PFSK-1 (cell line): Measurements from ENCODE around the gene MRFAP1.

Experiments used
- FOXP2 ChIP-seq: optimal IDR thresholded peaks from 2 replicates; pipeline ENCODE3; 2011; ENCODE audit warnings: borderline replicate concordance, control low read depth, inconsistent platforms; ENCODE audit not compliant: insufficient read depth; ENCODE audit errors: extremely low read length, extremely low read depth
- POLR2AphosphoS5 ChIP-seq: IDR thresholded peaks from 2 replicates; pipeline ENCODE4 v1.6.1; 2012; ENCODE audit warnings: low read depth, mild to moderate bottlenecking, control low read depth, low read length, moderate library complexity
- SIN3A ChIP-seq: IDR thresholded peaks from 2 replicates; pipeline ENCODE4 v1.6.1; 2012; ENCODE audit warnings: mild to moderate bottlenecking, low read length, moderate library complexity, borderline replicate concordance; ENCODE audit not compliant: insufficient read depth
- TAF1 ChIP-seq: IDR thresholded peaks from 2 replicates; pipeline ENCODE4 v1.6.1; 2012; ENCODE audit warnings: low read length, control low read depth, borderline replicate concordance; ENCODE audit not compliant: insufficient read depth
- TF ChIP-seq, protein P1 (sequence below), 2 experiments: IDR thresholded peaks; 2 replicates each; pipeline versions ENCODE4 v1.6.1 to v1.8.0; 2011 to 2012; ENCODE audit warnings: low read depth in 2 of 2, low read length in 2 of 2, control low read depth in 1 of 2, inconsistent platforms in 1 of 2, mild to moderate bottlenecking in 1 of 2, moderate library complexity in 1 of 2; ENCODE audit not compliant: insufficient read depth in 1 of 2

DNA sequence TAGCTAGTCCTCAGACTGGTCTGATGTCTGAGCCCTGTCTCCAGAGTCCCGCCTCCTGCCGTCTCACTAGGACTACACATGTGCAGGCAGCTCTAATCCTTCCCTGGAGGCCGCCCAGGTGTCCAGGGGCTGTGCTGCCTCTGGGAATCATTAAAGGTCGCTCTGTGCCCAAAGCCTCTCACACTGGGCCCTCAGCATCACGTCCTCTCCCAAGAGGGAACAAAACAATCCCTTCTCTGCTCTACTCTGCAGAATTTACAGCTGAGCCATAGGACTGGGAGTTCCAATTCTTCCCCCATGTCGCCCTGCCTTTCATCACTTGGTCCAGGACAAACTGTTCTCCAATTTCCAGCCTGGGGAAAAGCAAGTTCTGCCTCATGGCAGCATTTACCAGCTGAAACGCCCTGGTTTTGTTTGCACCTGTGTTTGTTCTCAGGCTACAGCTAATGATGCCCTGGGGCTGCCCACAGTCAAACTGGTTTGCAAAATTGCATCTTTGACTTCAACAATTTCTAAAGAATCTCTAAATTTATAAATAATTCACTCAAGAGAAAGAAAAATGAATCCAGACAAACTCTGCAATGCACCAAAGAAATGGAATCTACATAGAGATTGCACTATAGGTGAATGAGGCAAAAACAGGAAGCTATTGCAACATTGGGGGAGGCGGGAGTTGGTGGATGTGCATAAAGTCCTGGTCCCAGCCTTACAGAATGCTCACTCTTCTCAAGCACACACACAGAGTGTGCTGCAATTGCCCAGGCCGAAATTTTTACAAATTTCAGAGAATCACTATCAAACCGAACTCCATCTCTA, 7.2 kb upstream of the MRFAP1 start:
- TF ChIP-seq TAF1: no peak
- peak; percentile 35; the same call in 1 of the 2 replicates for TF ChIP-seq POLR2AphosphoS5
- TF ChIP-seq, protein P1, sequence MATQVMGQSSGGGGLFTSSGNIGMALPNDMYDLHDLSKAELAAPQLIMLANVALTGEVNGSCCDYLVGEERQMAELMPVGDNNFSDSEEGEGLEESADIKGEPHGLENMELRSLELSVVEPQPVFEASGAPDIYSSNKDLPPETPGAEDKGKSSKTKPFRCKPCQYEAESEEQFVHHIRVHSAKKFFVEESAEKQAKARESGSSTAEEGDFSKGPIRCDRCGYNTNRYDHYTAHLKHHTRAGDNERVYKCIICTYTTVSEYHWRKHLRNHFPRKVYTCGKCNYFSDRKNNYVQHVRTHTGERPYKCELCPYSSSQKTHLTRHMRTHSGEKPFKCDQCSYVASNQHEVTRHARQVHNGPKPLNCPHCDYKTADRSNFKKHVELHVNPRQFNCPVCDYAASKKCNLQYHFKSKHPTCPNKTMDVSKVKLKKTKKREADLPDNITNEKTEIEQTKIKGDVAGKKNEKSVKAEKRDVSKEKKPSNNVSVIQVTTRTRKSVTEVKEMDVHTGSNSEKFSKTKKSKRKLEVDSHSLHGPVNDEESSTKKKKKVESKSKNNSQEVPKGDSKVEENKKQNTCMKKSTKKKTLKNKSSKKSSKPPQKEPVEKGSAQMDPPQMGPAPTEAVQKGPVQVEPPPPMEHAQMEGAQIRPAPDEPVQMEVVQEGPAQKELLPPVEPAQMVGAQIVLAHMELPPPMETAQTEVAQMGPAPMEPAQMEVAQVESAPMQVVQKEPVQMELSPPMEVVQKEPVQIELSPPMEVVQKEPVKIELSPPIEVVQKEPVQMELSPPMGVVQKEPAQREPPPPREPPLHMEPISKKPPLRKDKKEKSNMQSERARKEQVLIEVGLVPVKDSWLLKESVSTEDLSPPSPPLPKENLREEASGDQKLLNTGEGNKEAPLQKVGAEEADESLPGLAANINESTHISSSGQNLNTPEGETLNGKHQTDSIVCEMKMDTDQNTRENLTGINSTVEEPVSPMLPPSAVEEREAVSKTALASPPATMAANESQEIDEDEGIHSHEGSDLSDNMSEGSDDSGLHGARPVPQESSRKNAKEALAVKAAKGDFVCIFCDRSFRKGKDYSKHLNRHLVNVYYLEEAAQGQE (IDR thresholded peaks at IDR 0.05; ENCODE audit: insufficient read depth in 1 of 2, low read depth in 2 of 2, low read length in 2 of 2): no peak
- TF ChIP-seq FOXP2: no peak
- TF ChIP-seq SIN3A: no peak
